ENCODE results near the gene GRIN2A.

GRIN2A gene

GRCh38 chr16:10040136-10041080 lies 141.8 kb downstream of the GRIN2A start:
- DNase-seq = peak in 8 of 10 donors; percentile 43 to 95 (median 71)
- intact Hi-C loops (cut with DNase I) = loop anchor here (5.0 to 10.0 kb wide), 2 partner anchors 84 to 142 kb away; partner anchors contain the start of gene GRIN2A

GRCh38 chr16:10039220-10040096 lies 142.8 kb downstream of the GRIN2A start:
- peak in 9 of 10 donors; percentile 40 to 95 (median 64) for DNase-seq
- intact Hi-C loops (cut with DNase I) = loop anchor here (5.0 to 10.0 kb wide), 3 partner anchors 85 to 395 kb away; partner anchors contain the start of gene GRIN2A

DNA sequence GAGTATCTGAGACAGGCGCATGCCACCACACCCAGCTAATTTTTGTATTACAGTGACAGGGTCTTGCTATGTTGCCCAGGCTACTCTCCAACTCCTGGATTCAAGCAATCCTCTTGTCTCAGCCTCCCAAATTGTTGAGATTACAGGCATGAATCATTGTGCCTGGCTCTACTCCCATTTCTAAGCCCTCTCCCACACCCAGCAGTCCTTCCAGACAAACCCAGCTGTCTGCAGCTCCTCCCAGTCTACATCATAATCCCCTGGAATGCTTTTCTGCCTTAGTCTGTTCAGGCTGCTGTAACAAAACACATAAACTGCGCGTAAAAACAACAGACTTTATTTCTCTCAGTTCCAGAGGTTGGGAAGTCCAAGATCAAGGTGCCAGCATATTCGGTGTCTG lies 144.5 kb downstream of the GRIN2A start:
- intact Hi-C loops (cut with DNase I) = loop anchor here (10.0 kb wide), 1 partner anchor 393 kb away; no protein-coding TSS in a partner anchor
- DNase-seq = no peak

GRCh38 chr16:10036956-10037355 lies 145.3 kb downstream of the GRIN2A start:
- intact Hi-C loops (cut with DNase I) = loop anchor here (10.0 kb wide), 1 partner anchor 392 kb away; no protein-coding TSS in a partner anchor

DNA sequence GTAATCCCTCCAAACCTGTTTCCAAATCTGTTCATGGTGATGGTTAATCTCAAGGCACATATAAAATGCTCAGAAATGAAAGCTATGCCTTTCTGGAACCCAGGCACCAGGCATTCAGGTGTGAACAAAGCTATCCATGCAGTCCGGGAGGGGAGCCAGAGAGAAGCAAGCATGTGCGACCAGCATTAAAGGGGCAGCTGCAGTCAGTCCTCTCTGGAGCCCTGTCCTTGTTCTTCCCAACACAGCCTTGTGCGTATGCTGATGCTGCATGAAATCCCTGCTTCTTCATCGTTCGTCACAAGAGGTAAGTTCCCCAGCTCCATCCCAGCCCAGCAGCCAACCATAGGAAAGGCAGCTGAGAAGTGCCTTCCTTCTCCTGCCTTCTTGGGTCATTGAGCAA lies 148.7 kb downstream of the GRIN2A start:
- peak in 4 of 10 donors; percentile 17 to 88 (median 56) for DNase-seq
- intact Hi-C loops (cut with DNase I) = loop anchor here (5.0 to 10.0 kb wide), 2 partner anchors 281 to 389 kb away; no protein-coding TSS in a partner anchor

More at GRCh38 chr16:10036956-10037355, 145.3 kb downstream of the GRIN2A start:
- DNase-seq = no peak

- intact Hi-C loops (cut with DNase I) = loop anchor here (5.0 to 10.0 kb wide), 2 partner anchors 280 to 387 kb away; no protein-coding TSS in a partner anchor
- DNase-seq = no peak
These were observed 150.3 kb downstream of the GRIN2A start for GRCh38 chr16:10031955-10032354.

DNA sequence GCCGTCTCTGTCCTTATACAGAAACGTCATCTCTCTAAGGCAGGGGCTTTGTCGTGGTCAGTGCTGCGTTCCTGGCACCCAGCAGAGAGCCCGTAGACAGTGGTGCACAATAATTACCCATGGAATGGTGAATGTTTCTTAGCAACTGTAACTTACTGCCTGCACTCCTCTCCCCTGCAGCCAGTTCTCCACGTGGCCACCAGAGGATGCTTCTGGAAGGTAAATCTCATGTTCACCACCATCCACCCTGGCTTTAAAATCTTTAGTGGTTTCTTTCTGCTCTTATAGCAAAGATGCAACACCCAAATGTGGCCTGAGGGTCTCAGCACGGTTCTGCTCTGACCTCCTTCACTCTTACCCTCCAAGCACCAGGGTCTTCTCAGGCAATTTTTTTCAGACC lies 150.8 kb downstream of the GRIN2A start:
- intact Hi-C loops (cut with DNase I) = loop anchor here (5.0 to 10.0 kb wide), 2 partner anchors 279 to 387 kb away; no protein-coding TSS in a partner anchor
- no peak for DNase-seq

DNA sequence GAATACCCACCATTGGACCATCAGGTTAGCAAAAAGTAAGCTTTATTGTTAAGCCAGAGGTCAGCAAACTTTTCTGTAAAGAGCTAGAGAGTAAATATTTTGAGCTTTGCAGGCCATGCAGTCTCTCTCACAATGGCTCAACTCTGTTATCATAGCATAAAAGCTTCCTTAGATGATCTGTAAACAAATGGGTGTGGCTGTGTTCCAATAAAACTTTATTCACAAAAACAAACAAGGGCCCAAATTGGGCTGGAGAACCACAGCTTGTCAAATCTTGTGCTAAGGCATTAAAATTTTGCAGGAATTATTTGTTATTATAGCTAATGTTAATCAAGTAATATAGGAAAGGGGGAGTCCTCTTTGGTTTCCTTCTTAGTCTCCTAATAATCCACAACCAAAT lies 153.6 kb downstream of the GRIN2A start:
- intact Hi-C loops (cut with DNase I) = no loop called here
- DNase-seq = no peak

GRCh38 chr16:10027553-10027952 lies 154.7 kb downstream of the GRIN2A start:
- DNase-seq = peak in 5 of 10 donors; percentile 22 to 85 (median 45)
- intact Hi-C loops (cut with DNase I) = no loop called here

GRCh38 chr16:10026593-10026992 lies 155.6 kb downstream of the GRIN2A start:
- DNase-seq = no peak
- intact Hi-C loops (cut with DNase I) = no loop called here

DNA sequence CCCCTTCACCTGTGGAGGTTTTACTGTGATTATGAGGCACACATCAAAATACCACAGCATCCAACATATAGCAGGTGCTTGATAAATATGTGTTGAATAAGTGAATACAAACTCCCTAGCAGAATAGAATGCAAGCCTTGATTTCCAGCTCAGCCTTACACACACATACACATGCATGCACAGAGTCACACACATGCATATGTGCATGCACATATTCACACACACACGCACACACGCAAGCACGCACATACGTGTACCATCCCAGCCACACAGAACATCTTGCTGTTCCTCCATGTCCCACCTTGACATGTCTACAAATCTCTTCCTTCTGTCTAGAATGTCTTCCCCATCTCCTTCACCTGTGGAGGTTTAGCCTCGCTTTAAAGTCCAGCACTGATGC lies 160.1 kb downstream of the GRIN2A start:
- intact Hi-C loops (cut with DNase I) = no loop called here
- DNase-seq = no peak

GRCh38 chr16:10020866-10021265 lies 161.4 kb downstream of the GRIN2A start:
- intact Hi-C loops (cut with DNase I) = no loop called here
- DNase-seq = no peak

- intact Hi-C loops (cut with DNase I) = no loop called here
- DNase-seq = no peak
These were observed 165.5 kb downstream of the GRIN2A start for GRCh38 chr16:10016752-10017151.

- no peak for DNase-seq
- intact Hi-C loops (cut with DNase I) = no loop called here
These were observed 166.8 kb downstream of the GRIN2A start for GRCh38 chr16:10015397-10015796.

DNA sequence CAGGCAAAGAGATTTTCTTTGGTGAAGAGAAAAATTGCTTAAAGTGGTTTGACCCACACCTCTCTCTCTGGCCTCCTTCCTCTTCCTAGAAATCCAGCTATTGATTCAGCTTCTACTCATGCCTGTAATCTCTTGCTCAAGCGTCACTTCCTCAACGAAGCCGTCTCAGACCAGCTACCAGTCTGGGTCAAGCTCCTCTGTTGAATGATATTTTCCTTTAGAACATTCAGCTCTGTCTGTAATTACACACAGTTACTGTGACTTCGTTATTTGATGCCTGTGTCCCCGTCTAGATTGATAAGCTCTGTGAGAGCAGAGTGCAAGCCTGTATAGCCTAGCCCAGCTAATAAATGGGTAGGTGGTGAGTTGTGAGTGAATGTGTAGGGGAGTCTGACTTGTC lies 168.5 kb downstream of the GRIN2A start:
- intact Hi-C loops (cut with DNase I) = no loop called here
- DNase-seq = no peak

- no peak for DNase-seq
These were observed 168.9 kb downstream of the GRIN2A start for GRCh38 chr16:10013364-10013763.

DNA sequence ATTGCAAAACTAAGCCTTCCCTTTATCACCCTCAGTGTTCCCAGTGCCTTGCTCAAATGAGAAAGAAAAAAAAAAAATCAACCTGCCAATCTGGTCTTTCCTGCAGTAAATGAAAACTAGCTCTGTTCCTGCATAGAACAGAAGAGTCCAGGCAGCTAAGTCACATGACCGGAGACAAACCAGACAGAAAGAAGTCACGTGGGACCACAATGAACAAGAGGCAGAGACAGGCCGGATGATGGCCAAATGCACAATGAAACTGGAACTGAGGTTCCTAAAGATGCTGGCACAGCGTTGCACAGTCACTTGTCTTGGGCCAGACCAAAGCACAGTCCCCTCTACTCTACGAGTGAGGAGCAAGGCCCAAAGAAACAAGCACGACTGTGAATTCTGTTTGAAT lies 172.5 kb downstream of the GRIN2A start:
- intact Hi-C loops (cut with DNase I) = no loop called here
- peak in 8 of 10 donors; percentile 19 to 93 (median 60) for DNase-seq

More at GRCh38 chr16:10013364-10013763, 168.9 kb downstream of the GRIN2A start:
- intact Hi-C loops (cut with DNase I) = no loop called here

- peak in 1 of 10 donors; percentile 32 for DNase-seq
- intact Hi-C loops (cut with DNase I) = no loop called here
These were observed 178.7 kb downstream of the GRIN2A start for GRCh38 chr16:10003486-10003885.

- intact Hi-C loops (cut with DNase I) = no loop called here
- DNase-seq = no peak
These were observed 180.9 kb downstream of the GRIN2A start for GRCh38 chr16:10001258-10001775.

DNA sequence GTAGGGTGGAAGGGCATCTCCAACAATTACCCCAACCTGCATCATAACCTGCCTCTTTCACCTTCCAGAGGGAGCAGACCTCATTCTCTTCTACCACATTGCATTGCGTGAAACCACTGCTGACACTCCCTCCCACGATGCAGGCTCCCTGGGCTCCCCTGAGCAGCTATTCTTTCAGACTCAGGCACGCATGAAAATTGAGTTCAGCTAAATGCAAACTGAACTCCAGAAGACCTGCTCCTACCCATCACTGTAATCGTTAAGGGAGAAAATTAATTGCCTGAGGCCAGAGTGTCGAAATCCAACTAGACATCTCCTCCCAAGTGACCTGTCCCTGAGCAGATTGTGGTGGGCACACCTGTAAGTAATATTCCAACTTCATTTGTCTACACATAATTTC lies 186.0 kb downstream of the GRIN2A start:
- DNase-seq = peak in 1 of 10 donors; percentile 69
- intact Hi-C loops (cut with DNase I) = no loop called here
